Measurements from ENCODE around the gene TTC9C.

Gene TTC9C

DNA sequence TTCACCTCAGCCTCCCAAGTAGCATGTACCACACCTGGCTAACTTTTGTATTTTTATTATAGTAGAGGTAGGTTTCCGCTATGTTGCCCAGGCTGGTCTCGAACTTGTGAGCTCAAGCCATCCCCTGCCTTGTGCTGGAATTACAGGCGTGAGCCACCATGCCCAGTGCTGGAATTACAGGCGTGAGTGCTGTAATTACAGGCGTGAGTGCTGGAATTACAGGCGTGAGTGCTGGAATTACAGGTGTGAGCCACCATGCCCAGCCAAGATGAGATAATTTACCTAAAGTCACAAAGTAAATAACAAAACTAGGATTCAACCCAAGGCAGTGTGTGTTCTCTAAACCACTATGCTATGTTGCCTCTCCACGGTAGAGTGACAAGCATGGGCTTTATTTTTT, 45.8 kb upstream of the TTC9C start:
- no peaks in the 10 kb centered on the region for H3K36me3 ChIP-seq (ENCODE audit: low read length)
- no peak overlapping the region for H3K4me3 ChIP-seq (ENCODE audit: insufficient read depth, low read length, poor library complexity, severe bottlenecking)
- no peaks in the 10 kb centered on the region for H3K9me2 ChIP-seq (replicated peaks; ENCODE audit: insufficient read depth, low read length)
- no peak overlapping the region for H3K9ac ChIP-seq (ENCODE audit: low read length)
- H3K9me3 ChIP-seq (ENCODE audit: insufficient read depth, low read length): no peaks in the 10 kb centered on the region
- H3K27me3 ChIP-seq (ENCODE audit: low read length): no peaks in the 10 kb centered on the region
- TF ChIP-seq, protein P1, sequence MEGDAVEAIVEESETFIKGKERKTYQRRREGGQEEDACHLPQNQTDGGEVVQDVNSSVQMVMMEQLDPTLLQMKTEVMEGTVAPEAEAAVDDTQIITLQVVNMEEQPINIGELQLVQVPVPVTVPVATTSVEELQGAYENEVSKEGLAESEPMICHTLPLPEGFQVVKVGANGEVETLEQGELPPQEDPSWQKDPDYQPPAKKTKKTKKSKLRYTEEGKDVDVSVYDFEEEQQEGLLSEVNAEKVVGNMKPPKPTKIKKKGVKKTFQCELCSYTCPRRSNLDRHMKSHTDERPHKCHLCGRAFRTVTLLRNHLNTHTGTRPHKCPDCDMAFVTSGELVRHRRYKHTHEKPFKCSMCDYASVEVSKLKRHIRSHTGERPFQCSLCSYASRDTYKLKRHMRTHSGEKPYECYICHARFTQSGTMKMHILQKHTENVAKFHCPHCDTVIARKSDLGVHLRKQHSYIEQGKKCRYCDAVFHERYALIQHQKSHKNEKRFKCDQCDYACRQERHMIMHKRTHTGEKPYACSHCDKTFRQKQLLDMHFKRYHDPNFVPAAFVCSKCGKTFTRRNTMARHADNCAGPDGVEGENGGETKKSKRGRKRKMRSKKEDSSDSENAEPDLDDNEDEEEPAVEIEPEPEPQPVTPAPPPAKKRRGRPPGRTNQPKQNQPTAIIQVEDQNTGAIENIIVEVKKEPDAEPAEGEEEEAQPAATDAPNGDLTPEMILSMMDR (IDR thresholded peaks at IDR 0.05; ENCODE audit: insufficient read depth, low read length, poor library complexity, severe bottlenecking): no peak
- TF ChIP-seq EZH2phosphoT487 (conservative IDR thresholded peaks at IDR 0.05; ENCODE audit: low read length): no peak
- peaks cover 12% of the 10 kb centered on the region; the same call in 1 of the 2 replicates for H3K79me2 ChIP-seq (ENCODE audit: insufficient read depth, low read length)
- H3K4me2 ChIP-seq (ENCODE audit: low read depth, low read length, poor library complexity, severe bottlenecking): no peak overlapping the region
- no peaks in the 10 kb centered on the region for H4K20me1 ChIP-seq (ENCODE audit: low read depth, low read length)
- H2AFZ ChIP-seq (ENCODE audit: low read depth, low read length, severe bottlenecking): no peak overlapping the region
- no peak overlapping the region for H3K27ac ChIP-seq (ENCODE audit: low read depth, low read length)
- H3F3A ChIP-seq (ENCODE audit: insufficient read depth): peaks cover 10% of the 10 kb centered on the region

DNA sequence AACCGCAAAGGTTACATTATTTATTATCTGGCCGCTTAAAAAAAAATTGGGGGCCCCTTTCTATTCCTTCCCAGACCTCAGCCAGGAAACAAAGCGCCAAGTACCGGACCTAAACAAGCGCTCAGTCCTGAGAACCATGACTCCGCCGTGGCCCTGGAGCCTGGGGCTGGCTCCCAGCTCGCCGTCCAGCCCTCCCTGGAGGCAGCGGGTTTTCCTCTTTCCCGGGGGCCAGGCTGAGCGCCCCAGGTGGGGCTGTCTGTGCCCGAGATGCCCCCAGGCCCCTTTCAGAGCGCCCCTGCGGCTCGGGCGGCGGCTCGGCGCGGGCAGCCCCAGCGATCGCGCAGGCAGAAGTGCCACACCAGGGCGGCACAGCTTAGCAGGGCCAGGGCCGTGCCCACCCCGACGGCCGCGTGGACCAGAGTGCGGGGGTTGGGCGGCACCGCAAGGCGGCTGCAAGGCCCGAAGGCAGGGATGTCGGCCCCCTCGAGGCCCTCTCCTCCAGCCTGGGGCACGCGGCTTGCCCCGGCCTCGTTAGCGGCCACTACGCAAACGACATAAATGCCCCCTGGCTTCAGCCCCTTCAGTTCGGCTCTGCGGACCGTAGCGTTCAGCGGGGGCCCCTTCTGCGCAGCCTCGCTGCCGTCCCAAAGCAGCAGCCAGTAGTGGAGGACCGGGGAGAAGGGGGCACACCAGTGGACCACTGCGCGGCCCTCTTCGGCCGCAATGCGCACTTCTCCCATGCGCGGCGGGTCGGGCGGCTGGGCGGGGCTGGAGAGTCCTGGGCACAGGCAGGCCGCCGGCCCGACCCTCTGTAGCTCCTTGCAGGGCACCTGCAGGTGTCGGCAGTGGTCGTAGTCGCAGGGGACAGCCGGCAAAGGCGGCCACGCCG, 40.5 kb upstream of the TTC9C start:
- Histone ChIP-seq H3K27ac (ENCODE audit: low read depth, low read length) (no peak overlapping the region), H3K4me3 (ENCODE audit: insufficient read depth, low read length, poor library complexity, severe bottlenecking) (no peak overlapping the region), H3K36me3 (ENCODE audit: low read length) (no peaks in the 10 kb centered on the region)

DNA sequence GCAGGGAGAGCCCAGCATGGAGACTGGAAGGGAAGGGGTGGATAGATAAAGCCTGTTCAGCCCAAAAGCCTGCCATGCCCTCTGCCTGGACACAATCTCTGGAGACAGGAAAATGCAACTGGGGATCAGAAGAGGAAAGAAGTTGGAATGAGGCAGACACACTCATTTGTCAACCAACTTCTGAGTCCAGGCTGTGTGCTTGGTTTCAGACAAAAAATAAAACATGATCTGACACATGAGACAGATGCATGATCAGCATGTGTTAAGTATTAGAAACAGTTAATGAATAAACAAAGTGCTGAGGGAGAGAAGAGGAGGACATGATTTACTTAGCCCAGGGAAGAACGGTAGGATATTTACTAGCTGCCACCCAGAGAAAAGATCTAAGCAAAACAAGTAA, 39.8 kb upstream of the TTC9C start:
- Histone ChIP-seq H3K4me2 (ENCODE audit: low read depth, low read length, poor library complexity, severe bottlenecking) (no peak overlapping the region), H3K27ac (ENCODE audit: low read depth, low read length) (no peak overlapping the region), H4K20me1 (ENCODE audit: low read depth, low read length) (no peaks in the 10 kb centered on the region), H3F3A (ENCODE audit: insufficient read depth) (no peaks in the 10 kb centered on the region), H3K4me3 (ENCODE audit: insufficient read depth, low read length, poor library complexity, severe bottlenecking) (no peak overlapping the region), H3K79me2 (ENCODE audit: insufficient read depth, low read length) (no peaks in the 10 kb centered on the region), H2AFZ (ENCODE audit: low read depth, low read length, severe bottlenecking) (no peak overlapping the region), H3K27me3 (ENCODE audit: low read length) (no peaks in the 10 kb centered on the region), H3K36me3 (ENCODE audit: low read length) (no peaks in the 10 kb centered on the region), H3K9ac (ENCODE audit: low read length) (no peak overlapping the region), H3K9me3 (ENCODE audit: insufficient read depth, low read length) (no peaks in the 10 kb centered on the region), H3K9me2 (replicated peaks; ENCODE audit: insufficient read depth, low read length) (no peaks in the 10 kb centered on the region)
- TF ChIP-seq EZH2phosphoT487 (conservative IDR thresholded peaks at IDR 0.05; ENCODE audit: low read length): no peak
- TF ChIP-seq, protein P1 (IDR thresholded peaks at IDR 0.05; ENCODE audit: insufficient read depth, low read length, poor library complexity, severe bottlenecking): no peak

More for the DNA sequence above, 40.5 kb upstream of the TTC9C start:
- H2AFZ ChIP-seq (ENCODE audit: low read depth, low read length, severe bottlenecking): no peak overlapping the region
- H3F3A ChIP-seq (ENCODE audit: insufficient read depth): no peaks in the 10 kb centered on the region
- no peaks in the 10 kb centered on the region for H3K27me3 ChIP-seq (ENCODE audit: low read length)
- no peak for TF ChIP-seq EZH2phosphoT487 (conservative IDR thresholded peaks at IDR 0.05; ENCODE audit: low read length)
- TF ChIP-seq, protein P1 (IDR thresholded peaks at IDR 0.05; ENCODE audit: insufficient read depth, low read length, poor library complexity, severe bottlenecking): no peak
- no peaks in the 10 kb centered on the region for H3K79me2 ChIP-seq (ENCODE audit: insufficient read depth, low read length)
- H3K9ac ChIP-seq (ENCODE audit: low read length): no peak overlapping the region
- H3K9me3 ChIP-seq (ENCODE audit: insufficient read depth, low read length): no peaks in the 10 kb centered on the region
- H4K20me1 ChIP-seq (ENCODE audit: low read depth, low read length): no peaks in the 10 kb centered on the region
- no peaks in the 10 kb centered on the region for H3K9me2 ChIP-seq (replicated peaks; ENCODE audit: insufficient read depth, low read length)
- no peak overlapping the region for H3K4me2 ChIP-seq (ENCODE audit: low read depth, low read length, poor library complexity, severe bottlenecking)
